Heart left ventricle (tissue), 16 donors: ENCODE measurements around the gene DLGAP1. TPM values are rescaled to one million over a fixed set of nuclear protein-coding genes. Genes with fewer than 3 reads are reported as not detected.

ENCODE experiments used
- ATAC-seq, 4 donors: fragments of 200-7000 bp; cut with Tn5 transposase; one replicate each; pipeline ENCODE4 v1.9.1; 2020 to 2022; ENCODE audit warnings: moderate library complexity in 4 of 4, mild to moderate bottlenecking in 3 of 4, moderate number of reproducible peaks in 1 of 4
- DNase-seq, 5 donors: peaks; one replicate each; pipeline ENCODE4 v3.0.0-alpha.2; 2020
- H3K27ac ChIP-seq, 12 donors: fragments of 200-600 bp; sonication (generic) in 4 of 12; one replicate each; pipeline versions ENCODE4 v1.5.0 to v1.8.0; 2016 to 2022; ENCODE audit warnings: mild to moderate bottlenecking in 2 of 12
- H3K27me3 ChIP-seq, 9 donors: fragments of 200-600 bp; sonication (generic) in 2 of 9; one replicate each; pipeline versions ENCODE4 v1.5.1 to v1.8.0; 2016 to 2022; ENCODE audit warnings: mild to moderate bottlenecking in 3 of 9
- H3K36me3 ChIP-seq, 9 donors: fragments of 200-600 bp; sonication (generic) in 2 of 9; one replicate each; pipeline versions ENCODE4 v1.5.0 to v1.8.0; 2018 to 2022; ENCODE audit warnings: mild to moderate bottlenecking in 2 of 9
- H3K4me1 ChIP-seq, 12 donors: fragments of 200-600 bp; sonication (generic) in 4 of 12; one replicate each; pipeline versions ENCODE4 v1.5.0 to v1.8.0; 2016 to 2022; ENCODE audit warnings: mild to moderate bottlenecking in 3 of 12
- H3K4me3 ChIP-seq, 12 donors: fragments of 200-600 bp; sonication (generic) in 4 of 12; one replicate each; pipeline versions ENCODE4 v1.5.0 to v1.8.0; 2017 to 2022; ENCODE audit warnings: mild to moderate bottlenecking in 9 of 12, moderate library complexity in 4 of 12
- H3K9me3 ChIP-seq, 12 donors: fragments of 200-600 bp; sonication (generic) in 4 of 12; one replicate each; pipeline versions ENCODE4 v1.5.0 to v1.8.0; 2016 to 2022; ENCODE audit warnings: mild to moderate bottlenecking in 1 of 12
- CTCF ChIP-seq, 12 donors: fragments of 200-600 bp; sonication (generic) in 4 of 12; IDR thresholded peaks; one replicate each; pipeline versions ENCODE4 v1.5.0 to v1.8.0; 2018 to 2022; ENCODE audit warnings: antibody characterized with exemption in 12 of 12, mild to moderate bottlenecking in 5 of 12
- POLR2A ChIP-seq, 2 donors: fragments of 450-650 bp; IDR thresholded peaks; one replicate each; pipeline ENCODE4 v1.6.1; 2017; ENCODE audit warnings: antibody characterized with exemption in 2 of 2, mild to moderate bottlenecking in 2 of 2, moderate library complexity in 2 of 2
- WGBS, 4 donors: extraction: QIAGEN DNeasy Blood & Tissue Kit in 2 of 4; methylation state at CpG; one replicate each; pipeline versions ENCODE4 v1.1.5 to v1.1.7; 2013 to 2018; 5-methylcytosine and 5-hydroxymethylcytosine counted together
- intact Hi-C, 10 donors: fragments of 100-400 bp; cut with DNase I; formaldehyde crosslinking; loops; one replicate each; pipeline versions ENCODE4 v1.11.1 to v1.14.2; 2022
- polyA plus RNA-seq, 2 donors: library from polyadenylated mRNA; stranded (reverse); fragments of 200-250 nt; gene quantifications; one replicate each; pipeline ENCODE4 v1.2.3, GENCODE V29; 2013
- total RNA-seq, 9 donors: library from RNA; depleted of rRNA in 2 of 9; stranded (reverse); fragments of >200 nt in 2 of 9; fragmentation: NEBNext Ultra II Directional in 3 of 9; extraction: Animal tissue kit (Norgen Biotek cat#: 25700) in 3 of 9; gene quantifications; one replicate each; pipeline versions ENCODE4 v1.1.0 to v1.2.4, GENCODE V29; 2016 to 2023
- donor health status: ischemic (EF 13 %, LVEDD 7.1; RV severe dilation, severe dysfunction).
- donor health status: healthy with polysubstance abuse.
- donor health status: DM: no; HTN: yes; CAD: no.
- donor health status: DM: no; HTN: no; CAD: no.
- donor health status: ischemic (EF 25% LVEDD 6.9; RV normal size, moderate dysfunction).
- donor health status: ischemic (EF 25% LVEDD 5.7; RV mildly dilated, moderate dysfunction).
- donor health status: healthy.
- donor health status: DM: yes; HTN: yes; CAD: no.
- donor health status: ischemic (EF 35%, LVEDD 5.7; RV mildly dilated, moderate dysfunction).
- donor health status: nonischemic (EF 11% LVEDD 7.7; RV severe dilation, severe dysfunction).
- donor health status: DM: yes; HTN: yes; CAD: no.
- donor health status: PGD.
- donor health status: ischemic (EF 29% LVEDD 5.4; RV normal size, mild dysfunction).
- donor health status: nonischemic (EF 23%, LVEDD 6.1; RV moderate dilation, normal function).

Gene DLGAP1
- total and polyA plus RNA-seq, 11 donors = 0.10 to 5.5 (median 0.40) TPM; not detected in 1

- Histone ChIP-seq H3K9me3 (no peaks in the 10 kb centered on the region), H3K36me3 (no peaks in the 10 kb centered on the region), H3K27me3 (no peaks in the 10 kb centered on the region), H3K4me1 (no peaks in the 10 kb centered on the region), H3K4me3 (no peak overlapping the region), H3K27ac (no peak overlapping the region)
- DNase-seq (no peak), ATAC-seq (no peak)
- TF ChIP-seq POLR2A (IDR thresholded peaks at IDR 0.05) (no peak), CTCF (IDR thresholded peaks at IDR 0.05) (no peak)
- 40 to 49% (median 43%) methylated on average over 8 of the region's 8 CpGs for WGBS, 4 donors
- intact Hi-C loops = loop anchor here in 1 of 10 donors (5.0 kb wide), 2 partner anchors 63 to 137 kb away; no protein-coding TSS in a partner anchor
Observed at GRCh38 chr18:4004183-4004829, 450.8 kb downstream of the DLGAP1 start.

- no peak overlapping the region for H3K4me3 ChIP-seq
- no peaks in the 10 kb centered on the region for H3K36me3 ChIP-seq
- no peak overlapping the region for H3K27ac ChIP-seq
- ATAC-seq = peak in 1 of 4 donors; percentile 13
- 13 to 22% (median 16%) methylated on average over 4 of the region's 4 CpGs for WGBS, 4 donors
- peak in 1 of 5 donors; percentile 26 for DNase-seq
- peaks cover 0 to 15% (median 0%) of the 10 kb centered on the region in 12 donors for H3K4me1 ChIP-seq
- H3K27me3 ChIP-seq = no peaks in the 10 kb centered on the region
- TF ChIP-seq CTCF (IDR thresholded peaks at IDR 0.05) (peak; percentile 54 to 85 (median 76)), POLR2A (IDR thresholded peaks at IDR 0.05) (no peak)
- intact Hi-C loops = loop anchor here (1.0 to 10.0 kb wide), 12 partner anchors 66 to 717 kb away; no protein-coding TSS in a partner anchor
- peaks cover 0 to 4% (median 0%) of the 10 kb centered on the region in 12 donors for H3K9me3 ChIP-seq
Observed at GRCh38 chr18:3998698-3999333, 456.3 kb downstream of the DLGAP1 start.

- Histone ChIP-seq H3K4me1 (peaks cover 0 to 18% (median 0%) of the 10 kb centered on the region in 12 donors), H3K4me3 (peak overlapping the region in 2 of 12 donors; percentile 8 to 11), H3K36me3 (no peaks in the 10 kb centered on the region), H3K9me3 (peaks cover 0 to 4% (median 0%) of the 10 kb centered on the region in 12 donors), H3K27ac (peak overlapping the region in 1 of 12 donors; percentile 84), H3K27me3 (no peaks in the 10 kb centered on the region)
- ATAC-seq (peak in 3 of 4 donors; percentile 44 to 72 (median 64)), DNase-seq (peak in 4 of 5 donors; percentile 30 to 46 (median 38))
- TF ChIP-seq POLR2A (IDR thresholded peaks at IDR 0.05) (no peak), CTCF (IDR thresholded peaks at IDR 0.05) (peak; percentile 80 to 93 (median 88))
- WGBS, 4 donors = 17 to 18% (median 17%) methylated on average over 8 of the region's 8 CpGs
- intact Hi-C loops = loop anchor here (1.0 to 10.0 kb wide), 12 partner anchors 69 to 713 kb away; no protein-coding TSS in a partner anchor
Observed at GRCh38 chr18:3995476-3996102, 459.5 kb downstream of the DLGAP1 start.
